GM12801 (cell line): ENCODE data around the gene TTC8.

ENCODE experiments used
- CTCF ChIP-seq: IDR thresholded peaks from one replicate; pipeline ENCODE4 v1.5.1; 2011; ENCODE audit warnings: control low read depth; ENCODE audit not compliant: insufficient read length; ENCODE audit errors: extremely low read depth

The TTC8 gene

GRCh38 chr14:88904206-88904647 is 79.8 kb downstream of the TTC8 start:
- no peak for TF ChIP-seq CTCF

- no peak for TF ChIP-seq CTCF
Observed at GRCh38 chr14:88904864-88905263, 80.4 kb downstream of the TTC8 start.

- TF ChIP-seq CTCF: no peak
Observed at GRCh38 chr14:88908216-88908615, 83.8 kb downstream of the TTC8 start.

- TF ChIP-seq CTCF: no peak
Observed at GRCh38 chr14:88910386-88910785, 85.9 kb downstream of the TTC8 start.

- no peak for TF ChIP-seq CTCF
Observed at GRCh38 chr14:88911809-88912208, 87.4 kb downstream of the TTC8 start.

GRCh38 chr14:88914956-88915355 is 90.5 kb downstream of the TTC8 start:
- TF ChIP-seq CTCF: no peak

GRCh38 chr14:88919502-88919901 is 95.1 kb downstream of the TTC8 start:
- TF ChIP-seq CTCF: no peak
